ENCODE results near the gene PITRM1.

Gene PITRM1

GRCh38 chr10:3166496-3167290, 5.9 kb downstream of the PITRM1 start:
- DNase-seq = no peak

DNA sequence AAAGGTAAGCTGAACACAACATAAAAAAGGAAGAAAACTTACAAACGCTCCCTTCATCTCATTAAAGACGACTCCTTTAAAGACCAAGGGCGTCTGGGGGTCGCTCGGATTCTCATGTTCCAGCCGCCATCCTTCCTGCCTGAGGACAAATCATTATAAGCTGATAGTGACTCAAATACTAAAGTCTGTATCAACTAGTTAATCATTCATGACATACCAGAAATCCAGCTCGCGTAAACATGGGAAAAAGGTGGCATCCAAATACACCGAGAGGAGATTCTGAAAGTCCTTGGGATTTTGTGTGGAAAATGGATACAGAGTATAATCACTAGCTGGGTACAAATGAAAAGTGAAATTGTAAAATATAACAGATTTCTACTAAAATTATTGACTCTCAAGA, 7.4 kb downstream of the PITRM1 start:
- DNase-seq = no peak

DNA sequence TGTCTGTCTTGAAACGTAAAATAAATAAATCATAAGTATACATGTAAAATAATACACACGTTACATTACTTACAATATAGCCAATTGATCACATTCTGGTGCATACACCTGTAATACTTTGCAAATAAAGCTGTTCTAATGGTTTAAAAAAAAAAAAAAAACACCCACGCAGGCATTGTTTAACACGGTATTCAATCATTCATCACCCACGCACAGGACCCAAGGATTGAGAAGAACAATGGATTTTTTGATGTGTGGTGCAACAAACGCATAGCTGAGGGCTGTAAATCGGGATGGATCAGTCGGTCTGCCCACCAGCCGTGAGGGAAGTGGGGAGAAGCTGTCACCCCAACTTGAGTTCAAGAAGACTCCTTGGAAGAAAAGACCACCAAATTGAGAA, 8.7 kb downstream of the PITRM1 start:
- no peak for DNase-seq

- no peak for DNase-seq
Measured at GRCh38 chr10:3162533-3162932, 10.0 kb downstream of the PITRM1 start.

DNA sequence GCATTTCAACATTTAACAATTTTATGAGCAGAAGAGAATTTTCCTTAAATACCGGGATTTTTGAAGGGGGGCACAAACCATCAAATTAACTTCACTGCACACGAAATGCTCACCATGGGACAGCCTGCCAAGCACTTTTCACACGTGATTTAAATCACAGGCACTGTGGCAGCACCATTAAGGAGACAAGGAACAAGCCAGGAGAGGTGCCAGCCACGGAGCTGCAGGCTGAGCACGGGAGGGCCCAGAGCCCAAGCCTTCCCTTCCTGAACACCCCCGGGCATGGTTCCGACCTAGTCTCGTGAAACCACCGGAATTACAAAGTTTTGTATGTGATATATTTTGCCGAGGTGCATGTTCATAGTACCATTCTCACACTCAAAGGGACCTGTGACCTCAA, 13.4 kb downstream of the PITRM1 start:
- no peak for DNase-seq

DNA sequence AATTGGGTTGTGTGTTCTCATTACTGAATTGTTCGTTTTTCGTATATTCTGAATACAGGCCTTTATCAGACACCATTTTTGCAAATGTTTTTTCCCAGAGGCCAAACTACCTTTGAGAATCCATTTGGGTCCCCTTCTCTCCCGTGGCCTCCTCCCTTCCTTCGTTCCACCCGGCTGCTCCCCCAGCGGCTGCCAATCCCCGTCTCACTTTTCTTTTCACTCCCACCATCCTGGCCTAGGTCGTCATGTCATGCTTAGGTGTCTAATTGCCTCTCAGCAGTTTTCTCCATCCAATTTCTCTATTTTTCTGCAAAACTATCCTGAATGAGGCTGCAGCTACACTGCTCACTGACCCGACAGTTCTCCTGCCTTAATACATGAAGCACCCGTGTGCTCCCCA, 17.9 kb downstream of the PITRM1 start:
- DNase-seq = no peak

- DNase-seq = no peak
Measured at GRCh38 chr10:3152566-3152935, 20.0 kb downstream of the PITRM1 start.

GRCh38 chr10:3151889-3152565, 20.6 kb downstream of the PITRM1 start:
- no peak for DNase-seq

GRCh38 chr10:3150961-3151360, 21.6 kb downstream of the PITRM1 start:
- no peak for DNase-seq

GRCh38 chr10:3150366-3150765, 22.2 kb downstream of the PITRM1 start:
- no peak for DNase-seq

DNA sequence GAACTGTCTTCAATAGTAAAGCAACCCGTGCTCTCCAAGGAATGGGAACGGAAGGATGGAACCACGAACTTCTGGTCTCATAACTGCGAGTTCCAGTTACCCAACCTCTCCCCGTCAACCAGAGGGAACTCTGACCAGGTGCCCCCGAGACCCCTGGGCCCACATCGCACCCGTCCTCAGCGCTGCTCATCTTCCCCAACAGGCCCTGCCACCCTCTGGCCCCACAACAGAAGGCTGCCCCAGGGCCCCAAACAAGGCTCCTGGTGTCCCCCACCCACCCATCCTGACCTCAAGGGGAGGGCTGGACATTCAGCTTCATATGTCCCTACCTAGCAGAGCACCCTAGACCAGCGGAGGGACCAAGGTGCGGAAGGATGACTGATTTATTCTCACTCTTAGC, 22.7 kb downstream of the PITRM1 start:
- no peak for DNase-seq

DNA sequence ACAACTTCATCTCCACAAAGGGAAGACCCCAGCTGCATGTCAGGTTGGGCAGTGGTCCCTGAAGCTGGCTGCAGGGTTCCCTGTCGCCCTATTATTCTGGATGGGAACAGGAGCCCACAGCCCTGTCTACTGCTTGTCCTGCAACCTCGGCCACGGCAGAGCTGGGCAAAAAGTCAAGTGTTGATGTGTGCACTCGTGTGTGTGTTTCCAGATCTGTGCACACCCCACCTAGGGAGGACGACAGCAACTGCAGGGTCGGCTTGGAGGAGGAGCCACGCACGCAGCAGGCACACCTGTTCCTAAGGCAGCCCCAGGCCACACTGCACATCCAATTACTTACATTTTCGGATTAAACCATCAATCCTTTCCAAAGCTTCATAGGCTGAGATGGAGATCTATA, 23.6 kb downstream of the PITRM1 start:
- DNase-seq = no peak

GRCh38 chr10:3148041-3148440, 24.5 kb downstream of the PITRM1 start:
- DNase-seq = no peak

GRCh38 chr10:3147117-3147820, 25.3 kb downstream of the PITRM1 start:
- DNase-seq = no peak

DNA sequence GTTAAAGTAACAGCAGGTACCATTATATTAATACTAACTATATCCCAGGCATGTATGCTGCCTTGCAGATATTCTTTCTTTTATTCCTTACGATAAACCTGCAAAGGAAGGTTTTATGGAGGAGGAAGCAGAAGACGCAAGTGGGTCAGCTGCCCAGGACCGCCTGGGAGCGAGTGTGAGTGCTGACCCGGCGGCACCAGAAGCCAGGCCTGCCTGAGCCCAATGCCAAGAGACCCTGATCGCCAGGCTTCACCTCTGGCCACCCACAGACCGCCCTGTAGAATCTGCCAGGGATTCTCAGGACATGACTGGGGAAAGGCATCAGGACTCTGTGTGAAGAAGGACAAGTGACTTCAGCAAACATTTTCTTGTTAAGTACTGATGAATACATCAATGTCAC, 26.3 kb downstream of the PITRM1 start:
- DNase-seq = no peak

GRCh38 chr10:3145366-3145765, 27.2 kb downstream of the PITRM1 start:
- DNase-seq = no peak

GRCh38 chr10:3143791-3144434, 28.7 kb downstream of the PITRM1 start:
- DNase-seq = no peak

DNA sequence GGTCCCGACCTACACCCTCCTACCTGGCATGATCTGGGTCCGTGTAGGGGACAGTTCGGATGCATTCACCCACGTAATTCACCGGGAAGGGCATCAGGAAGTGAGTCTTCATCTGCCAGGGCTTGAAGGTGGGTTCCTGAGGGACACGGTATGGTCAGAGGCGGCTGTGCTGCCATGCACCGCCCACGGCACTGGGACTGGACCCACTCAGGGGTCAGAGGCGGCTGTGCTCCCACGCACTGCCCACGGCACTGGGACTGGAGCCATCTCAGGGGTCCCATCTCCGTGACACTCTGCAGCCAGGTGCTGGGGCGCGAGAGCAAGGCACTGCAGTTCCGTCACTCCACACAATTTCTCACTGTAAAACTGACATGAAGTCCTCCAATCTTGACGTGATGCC, 29.2 kb downstream of the PITRM1 start:
- no peak for DNase-seq

DNA sequence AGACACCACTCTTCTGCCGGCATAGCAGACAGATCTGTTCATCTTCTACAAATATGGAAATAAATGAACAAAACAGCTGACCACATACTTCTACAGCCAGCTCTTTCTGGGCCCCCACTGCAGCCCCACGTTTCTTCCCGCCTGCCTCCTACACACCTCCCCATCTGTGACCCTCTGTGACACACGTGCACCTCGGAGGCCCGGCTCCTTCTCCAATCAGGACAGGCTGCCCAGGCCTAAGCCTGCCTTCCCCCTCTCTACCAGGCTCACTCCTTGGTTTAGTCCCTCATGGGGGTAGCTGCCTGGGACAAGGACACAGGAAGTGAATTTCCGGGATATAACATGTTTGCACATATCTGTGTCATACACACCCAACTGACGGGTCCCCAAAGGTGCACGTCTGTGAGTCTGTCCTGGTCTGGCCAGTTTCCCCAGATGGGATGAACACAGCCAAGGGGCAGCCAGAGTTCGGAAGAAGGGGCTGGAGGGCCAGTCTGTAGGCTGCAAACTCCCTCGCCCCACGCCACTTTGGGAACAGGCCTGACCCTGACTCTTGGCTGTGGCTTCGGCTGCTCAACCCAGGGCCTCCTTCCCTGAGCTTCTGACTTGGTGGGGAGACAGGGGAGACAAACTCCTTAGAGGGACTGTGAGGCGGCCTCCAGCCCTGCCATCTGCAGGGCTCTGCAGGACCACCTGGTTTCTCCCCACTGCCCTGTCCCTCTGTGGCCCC, 30.3 kb downstream of the PITRM1 start:
- no peak for DNase-seq

DNA sequence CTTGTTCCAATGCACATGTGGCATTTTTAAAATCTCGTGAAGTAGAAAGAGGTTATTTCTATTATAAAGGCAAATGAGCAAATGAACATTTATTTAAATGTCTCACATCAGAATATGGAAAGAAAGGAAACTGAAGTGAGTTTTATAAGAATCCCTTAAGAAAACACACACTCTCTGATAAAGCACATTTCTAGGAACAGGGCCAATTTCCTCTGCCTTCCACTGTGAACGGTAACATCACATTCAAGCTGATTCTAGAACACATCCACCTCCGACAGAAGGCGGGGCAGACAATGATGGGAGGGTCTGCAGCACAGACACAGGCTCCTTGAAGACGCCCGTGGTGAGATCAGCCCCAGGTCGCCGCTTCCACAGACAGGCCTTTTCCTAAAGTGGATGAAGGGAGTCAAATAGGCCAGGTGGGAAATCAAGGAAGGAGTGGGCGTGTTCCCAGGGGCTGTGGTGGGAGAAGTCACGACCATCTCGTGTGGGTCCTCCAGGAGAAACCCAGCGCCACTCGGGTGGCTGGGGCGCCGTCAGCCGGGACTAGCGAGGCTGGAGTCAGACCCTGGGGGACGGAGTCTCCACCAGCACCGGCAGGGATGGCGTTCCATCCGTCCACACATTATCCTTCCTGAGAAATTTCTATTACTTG, 31.1 kb downstream of the PITRM1 start:
- no peak for DNase-seq

DNA sequence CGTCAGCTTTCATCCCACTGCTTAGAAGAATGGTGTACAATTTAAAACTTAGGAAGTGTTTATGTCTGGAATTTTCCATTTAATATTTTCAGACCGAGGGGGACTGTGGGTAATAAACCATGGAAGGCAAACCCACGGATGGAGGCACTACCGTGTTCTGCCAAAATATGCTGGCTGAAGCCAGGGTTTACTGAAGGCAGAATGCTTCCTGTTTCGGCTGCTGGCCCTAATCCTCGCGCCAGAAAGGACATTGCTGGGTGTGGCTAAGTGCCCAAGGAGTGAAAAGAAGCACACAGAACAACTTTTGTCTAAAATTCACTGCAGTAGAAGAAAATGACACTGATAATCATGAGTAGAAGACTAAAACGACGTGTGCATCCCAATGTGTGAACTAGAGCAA, 32.3 kb downstream of the PITRM1 start:
- no peak for DNase-seq

GRCh38 chr10:3139216-3139910, 33.2 kb downstream of the PITRM1 start:
- DNase-seq = no peak

Data from GDM1 (cell line).